CD4-positive, alpha-beta T cell treated with Interleukin-12 subunit alpha and Interleukin-12 subunit beta, for 1 hour (primary cell): ENCODE results near the gene PIP4K2B.

Source experiments
- DNase-seq: peaks from one replicate; pipeline ENCODE4 v3.0.0-alpha.2; 2020

The PIP4K2B gene

DNA sequence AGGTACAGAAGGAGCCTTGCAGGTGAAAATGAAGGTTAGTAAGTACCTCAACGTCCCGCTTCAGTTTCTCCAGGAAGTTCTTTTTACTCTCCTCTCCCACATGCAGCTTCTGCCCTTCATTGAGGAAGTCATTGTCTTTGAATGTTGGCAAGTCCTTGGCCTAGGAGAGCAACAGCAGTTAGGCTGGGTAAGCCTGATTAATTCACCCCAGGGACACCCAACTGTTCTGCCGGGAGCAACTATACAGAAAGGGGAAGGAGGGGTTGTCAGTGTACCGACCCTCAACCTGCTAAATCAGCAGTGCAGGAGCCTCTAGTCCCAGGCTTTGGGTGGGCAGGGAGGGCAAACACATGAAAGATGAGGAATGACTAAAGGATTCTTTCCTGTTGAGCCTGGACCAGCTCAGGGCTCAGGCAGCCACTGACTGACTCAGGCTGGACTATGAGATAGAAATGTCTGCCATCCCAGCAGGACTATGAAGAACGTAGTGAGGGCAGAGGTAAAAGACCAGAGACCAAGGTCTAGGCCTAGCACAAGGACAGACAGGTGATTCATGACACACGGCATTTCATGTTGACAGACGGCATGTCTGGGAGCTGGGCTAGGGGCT lies 21.6 kb downstream of the PIP4K2B start:
- DNase-seq, result no peak

DNA sequence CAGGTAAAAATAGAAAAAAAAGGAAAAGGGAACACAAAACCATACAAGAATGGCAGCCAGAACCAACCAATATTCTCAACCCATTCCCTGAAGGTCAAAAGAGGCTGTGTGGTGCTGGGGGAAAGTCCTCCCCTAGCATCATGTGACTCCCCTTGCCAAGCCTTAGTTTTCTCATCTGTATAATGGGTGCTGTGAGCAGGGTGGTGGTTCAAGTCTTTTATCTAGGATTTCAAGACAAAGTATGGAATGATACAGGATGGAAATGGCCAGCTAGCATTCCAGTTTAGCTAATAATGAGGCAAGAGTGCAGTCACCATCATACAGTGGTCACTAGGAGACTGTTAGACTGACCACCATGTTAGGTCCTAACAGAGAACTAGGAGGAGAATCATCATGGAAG lies 26.1 kb downstream of the PIP4K2B start:
- DNase-seq, result no peak

DNA sequence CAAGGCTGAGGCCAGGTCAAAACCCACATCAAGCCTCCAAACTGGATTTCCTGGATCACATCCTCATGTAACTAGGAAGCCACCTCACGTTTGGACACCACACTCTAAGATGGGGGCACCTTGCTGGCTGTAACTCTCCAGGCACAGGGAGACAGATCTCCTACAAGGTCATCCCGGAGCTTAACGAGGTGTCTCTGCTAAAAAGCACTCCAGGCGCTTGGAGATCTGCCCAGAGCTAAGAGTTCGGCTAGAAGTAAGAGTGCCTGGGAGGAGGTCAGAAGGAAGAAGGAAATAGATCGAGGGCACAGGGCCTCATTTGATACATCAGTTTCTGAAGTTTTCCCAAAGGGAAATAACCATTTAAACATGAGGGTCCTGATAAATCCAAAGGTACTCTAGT lies 30.9 kb downstream of the PIP4K2B start:
- no peak for DNase-seq

DNA sequence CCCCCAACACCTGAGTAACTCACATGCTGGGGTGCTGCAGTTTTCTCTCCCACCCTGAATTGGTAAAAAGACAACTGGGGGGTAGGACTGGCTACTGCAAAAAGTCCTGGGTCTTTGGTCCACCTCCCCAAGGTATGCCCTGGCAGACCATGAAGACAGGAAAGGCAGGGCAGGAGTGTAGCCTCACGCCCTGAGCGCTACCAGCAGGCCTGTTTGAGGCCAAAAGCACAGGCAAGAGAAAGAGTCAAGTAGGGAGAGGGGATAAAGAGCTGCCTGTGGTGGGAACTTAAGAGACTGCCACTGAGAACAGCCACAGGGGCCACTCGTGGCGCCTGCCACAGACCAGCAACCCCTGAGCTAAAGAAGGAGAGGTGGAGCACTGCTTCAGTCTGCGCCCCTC lies 33.0 kb downstream of the PIP4K2B start:
- no peak for DNase-seq

DNA sequence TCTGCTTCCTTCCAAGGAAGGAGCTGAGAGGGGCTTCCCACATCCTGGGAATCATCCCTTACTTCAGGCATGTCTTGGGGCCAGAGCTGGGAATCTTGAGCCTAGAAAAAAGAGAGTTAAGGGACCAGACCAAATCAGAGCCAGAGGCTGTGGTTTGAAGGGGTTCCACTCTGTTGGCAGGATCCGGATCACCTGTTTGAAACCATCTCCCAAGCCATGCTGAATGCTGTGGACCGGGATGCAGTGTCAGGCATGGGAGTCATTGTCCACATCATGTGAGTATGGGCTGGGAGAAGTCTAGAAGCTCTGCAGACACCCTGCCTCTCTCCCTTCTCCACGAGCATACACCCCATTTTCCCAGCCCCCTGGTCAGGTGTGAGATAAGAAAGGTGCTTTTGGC lies 37.1 kb downstream of the PIP4K2B start:
- DNase-seq, result no peak

DNA sequence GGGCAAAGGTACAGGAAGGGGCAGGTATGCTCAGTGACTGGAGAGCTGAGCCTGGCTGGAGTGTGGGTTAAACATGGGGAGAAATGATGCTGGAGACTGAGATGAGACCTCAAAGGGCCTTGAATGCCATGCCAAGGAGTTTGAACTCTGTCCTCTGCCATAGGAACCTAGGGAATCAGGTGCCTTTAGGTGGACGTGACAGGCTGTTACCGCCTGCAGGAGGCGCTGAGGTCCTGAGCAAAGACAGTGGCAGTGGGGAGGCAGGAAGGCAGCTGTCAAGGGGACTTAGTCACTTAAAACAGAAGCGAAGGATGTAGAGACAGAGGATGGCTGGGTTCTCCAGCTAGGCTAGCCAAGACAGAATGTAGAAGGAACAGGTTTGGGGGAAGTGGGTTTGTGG lies 37.7 kb downstream of the PIP4K2B start:
- no peak for DNase-seq

DNA sequence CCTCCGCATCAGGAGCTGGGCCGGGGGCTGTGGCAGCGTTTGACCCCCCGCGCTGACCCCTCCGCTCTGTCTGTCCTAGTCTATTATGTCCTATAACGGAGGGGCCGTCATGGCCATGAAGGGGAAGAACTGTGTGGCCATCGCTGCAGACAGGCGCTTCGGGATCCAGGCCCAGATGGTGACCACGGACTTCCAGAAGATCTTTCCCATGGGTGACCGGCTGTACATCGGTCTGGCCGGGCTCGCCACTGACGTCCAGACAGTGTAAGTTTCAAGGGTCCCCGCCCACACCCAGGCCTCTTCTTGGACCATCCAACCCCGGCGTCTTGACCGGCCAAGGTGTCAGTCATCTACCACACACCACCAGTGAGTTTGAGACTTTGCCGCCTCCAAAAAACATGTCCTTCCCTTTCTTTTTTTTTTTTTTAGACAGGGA lies 46.3 kb downstream of the PIP4K2B start:
- no peak for DNase-seq

DNA sequence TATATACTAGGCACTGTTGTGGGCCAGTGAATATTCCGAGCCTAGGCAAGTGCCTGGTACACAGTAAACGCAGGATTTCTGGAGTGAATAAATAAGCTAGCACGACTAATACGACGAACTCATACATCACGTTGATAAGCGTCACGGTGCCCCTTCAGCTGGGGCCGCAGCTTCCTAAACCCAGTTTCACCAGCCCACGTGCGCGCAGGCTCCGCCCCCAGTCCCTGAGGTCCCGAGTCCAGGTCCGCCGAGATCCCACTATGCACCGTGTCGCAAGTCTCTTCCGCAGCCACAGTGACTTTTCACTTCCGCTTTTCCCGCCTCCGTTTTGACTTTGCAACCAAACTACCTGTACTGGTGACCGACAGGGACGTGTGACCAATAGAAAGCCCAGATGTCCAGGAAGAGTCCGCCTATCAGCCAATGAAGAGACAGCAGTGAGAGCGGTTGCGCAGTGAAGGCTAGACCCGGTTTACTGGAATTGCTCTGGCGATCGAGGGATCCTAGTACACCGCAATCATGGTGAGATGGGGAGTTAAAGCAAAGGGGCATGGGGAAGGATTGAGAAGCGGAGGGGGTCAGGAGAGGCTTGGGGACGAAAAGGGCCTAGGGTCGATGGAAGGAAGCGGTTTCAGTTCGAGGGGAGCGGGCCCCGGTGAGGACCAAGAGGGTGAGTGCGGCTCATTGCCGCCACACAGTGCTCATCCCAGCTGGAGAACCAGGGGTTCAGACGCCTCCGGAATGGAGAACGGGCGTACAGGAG lies 46.9 kb downstream of the PIP4K2B start, which contains the start of gene PSMB3:
Gene PSMB3 (plus strand): TSS at position 434 of the 763 bp plus-strand sequence. CDS start 86 bp downstream, at position 520.
- DNase-seq, result peak; percentile 99

DNA sequence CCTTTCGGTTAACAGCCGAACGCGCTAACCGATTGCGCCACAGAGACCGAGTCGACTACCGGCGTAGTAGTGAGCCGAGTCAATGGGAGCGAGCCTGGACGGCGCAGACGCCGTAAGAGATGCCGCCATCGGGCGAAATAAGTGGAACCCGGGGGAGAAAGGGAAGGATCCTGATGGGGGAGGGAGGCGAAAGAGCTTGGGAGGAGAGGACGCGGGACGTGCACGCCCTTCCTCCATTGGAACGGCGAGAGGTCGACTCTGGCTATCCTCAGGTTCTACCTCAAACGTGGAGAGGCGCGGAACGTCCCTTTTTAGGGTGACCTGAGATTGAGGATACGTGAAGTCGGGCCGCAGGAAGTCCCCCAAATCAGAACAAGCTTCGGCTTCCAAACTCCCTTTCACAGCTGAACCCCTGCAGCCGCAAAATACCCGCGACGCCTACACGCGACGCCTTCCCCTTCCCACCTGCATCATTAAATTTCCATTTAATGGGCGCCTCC lies 47.5 kb downstream of the PIP4K2B start:
- peak; percentile 83 for DNase-seq

DNA sequence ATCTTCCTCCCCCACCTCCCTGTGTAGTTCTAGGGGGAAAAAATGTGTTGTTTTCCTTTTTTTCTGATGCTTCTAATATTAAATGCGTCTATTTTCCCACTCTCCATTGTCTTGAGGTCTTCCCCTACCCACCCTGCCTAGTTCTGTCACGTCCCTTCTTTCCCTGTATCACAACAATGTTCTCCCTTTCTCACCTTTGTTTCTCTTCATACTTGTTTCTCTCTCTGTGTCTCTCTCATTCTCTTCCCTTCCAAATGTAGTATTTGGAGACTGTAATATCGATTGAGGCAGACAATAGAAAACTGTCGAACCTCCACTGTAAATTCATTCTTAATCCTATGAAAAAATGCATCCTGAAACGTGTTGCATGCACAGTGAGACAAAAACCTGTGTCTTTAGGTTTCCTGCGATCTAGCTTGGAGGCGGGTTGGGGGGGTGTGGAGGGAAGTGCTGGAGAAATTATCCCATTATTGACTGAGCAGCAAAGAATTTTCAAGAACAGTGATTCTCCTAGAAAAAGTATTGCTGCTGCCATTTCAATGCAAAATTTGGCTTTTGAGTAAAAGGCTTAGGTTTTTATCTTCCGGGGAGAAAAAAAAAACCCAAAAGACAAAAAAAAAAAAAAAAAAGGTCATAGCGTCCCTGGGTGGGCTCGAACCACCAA lies 48.1 kb downstream of the PIP4K2B start:
- no peak for DNase-seq

DNA sequence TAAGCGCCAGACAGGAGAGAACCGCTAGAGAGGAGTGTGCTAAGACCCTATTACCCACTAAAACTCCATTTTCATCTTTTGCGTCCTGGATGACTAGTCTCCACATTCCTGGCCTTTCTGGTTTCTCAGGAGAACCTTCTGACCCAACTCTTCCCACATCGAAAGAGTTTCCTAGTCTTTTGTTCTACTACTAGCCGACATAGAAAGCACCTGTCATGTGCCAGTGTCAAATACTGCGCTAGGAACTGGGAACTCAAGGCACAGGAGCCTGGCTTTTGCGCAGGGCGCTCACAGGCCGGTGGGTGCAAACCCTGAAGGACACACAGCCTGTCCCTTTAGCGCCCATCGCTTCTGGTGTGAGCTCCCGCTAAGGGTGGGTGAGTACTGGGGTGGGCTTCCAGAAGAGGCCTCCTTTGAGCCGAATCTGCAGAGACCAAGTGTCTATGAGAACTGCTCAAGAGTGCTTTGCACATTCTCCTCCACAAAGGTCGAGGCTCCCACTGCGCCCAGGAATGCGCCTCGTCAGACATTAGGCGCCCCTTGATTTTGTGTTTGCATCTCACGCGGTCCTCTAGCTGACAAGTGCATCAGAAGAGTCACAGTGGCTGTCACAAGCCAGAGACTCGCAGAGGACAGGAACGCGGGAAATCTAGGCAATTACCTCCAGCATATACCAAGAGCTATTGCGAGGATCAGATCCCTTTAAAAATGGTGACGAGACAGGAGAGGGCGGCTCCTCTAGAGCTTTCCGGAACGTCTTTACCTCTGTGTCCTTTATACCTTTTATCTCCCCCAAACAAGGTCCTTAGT lies 48.8 kb downstream of the PIP4K2B start:
- no peak for DNase-seq

DNA sequence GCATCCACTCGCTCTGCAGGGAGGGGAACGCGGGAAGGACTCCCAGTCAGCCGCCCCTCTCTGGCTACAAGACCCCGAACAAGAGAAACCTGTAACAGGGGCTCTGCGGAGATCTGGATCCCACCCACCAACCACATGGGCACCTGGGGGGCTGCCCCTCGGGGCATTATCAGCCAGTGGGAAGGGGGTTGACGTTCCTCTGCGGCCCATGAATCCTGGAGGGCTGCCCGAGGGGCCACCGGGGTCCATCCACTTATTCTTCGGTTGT lies 49.4 kb downstream of the PIP4K2B start:
- no peak for DNase-seq

DNA sequence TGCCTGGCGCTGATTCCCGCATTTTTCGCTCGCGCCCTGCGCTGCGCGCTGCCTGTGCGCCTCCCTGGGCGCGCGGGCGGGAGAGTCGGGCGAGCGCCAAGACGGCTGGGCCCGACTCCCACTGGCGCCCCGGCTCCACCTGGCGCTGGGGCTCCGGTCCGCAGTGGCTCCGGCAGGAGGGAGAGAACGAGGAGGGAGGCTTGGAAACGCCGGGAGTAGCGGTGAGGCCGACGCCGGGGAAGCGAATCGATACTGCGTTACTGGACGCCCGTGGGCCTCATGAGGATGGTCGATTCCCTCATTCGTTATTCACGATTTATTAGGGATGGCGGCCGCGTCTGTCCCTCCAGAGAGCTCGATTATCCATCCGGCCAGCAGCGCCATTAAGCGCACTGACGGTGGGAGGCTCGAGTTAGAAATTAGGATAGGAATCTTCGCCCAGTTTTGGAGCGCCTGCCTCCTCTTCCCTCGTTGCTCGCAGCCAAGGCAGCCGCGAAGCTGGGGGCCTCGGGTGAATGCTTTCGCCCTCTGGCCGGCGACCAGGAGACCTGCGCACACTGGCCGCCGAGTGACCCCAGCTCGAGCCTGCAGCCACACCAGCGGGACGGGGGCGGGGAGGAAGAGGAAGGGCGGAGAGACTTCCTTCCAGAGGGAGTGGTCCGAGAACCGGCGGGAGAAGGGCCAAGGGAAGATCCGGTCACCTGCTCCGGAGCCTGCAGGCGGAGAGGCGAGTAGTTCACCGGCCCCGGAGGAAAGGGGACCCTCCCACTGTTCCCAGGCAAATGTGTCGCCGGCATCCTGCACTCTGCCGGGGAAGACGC lies 49.9 kb downstream of the PIP4K2B start:
- no peak for DNase-seq

DNA sequence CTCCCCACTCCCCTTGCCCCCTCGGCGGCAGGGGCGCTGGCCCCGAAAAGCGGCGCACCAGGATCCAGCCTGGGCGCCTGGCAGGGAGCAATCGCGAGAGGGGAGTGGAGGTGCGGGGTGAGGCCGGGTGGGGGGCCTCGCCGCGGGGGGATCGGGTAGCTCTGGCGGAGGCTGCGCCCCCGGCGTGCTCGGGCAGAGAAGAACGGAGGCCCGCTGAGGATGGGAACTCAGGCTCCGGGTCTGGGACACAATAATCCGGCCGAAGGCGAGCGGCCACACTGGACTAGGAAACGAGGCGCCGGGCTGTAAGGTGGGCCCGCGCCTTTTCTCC lies 50.5 kb downstream of the PIP4K2B start:
- no peak for DNase-seq

DNA sequence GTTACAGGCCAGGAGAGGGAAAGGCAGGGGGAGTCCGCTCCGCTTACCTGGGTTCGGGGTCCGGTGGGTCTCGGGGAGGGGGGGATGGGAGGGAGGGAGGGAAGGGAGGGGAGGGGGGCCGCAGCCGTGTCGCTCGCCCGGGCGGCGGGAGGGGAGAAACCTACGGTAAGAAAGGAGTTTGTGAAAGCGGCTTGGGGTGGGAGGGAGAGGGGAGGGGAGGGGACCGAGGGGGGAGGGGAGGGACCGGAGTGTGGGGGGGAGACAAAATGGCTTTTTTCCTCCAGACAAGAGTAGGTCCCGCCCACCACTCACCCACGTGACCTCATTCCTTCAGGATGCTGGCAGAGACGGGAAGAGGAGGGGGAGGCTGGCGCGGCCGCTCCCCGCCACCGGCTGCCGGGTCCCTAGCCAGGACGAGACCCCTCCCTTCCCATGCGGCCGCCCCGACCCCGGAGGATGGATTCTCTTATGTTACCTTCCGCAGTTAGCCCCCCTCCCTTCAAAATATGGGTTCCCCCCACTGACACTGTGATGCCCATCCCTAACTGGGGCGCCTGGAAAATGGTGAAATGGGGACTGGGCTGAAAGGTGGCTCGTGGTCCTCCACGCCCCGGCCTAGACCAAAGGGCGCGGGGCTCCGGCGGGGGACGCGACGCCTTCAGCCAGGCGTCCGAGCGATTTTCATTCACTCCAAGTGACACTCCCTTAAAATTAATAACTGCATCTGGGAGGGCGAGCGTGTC lies 51.0 kb downstream of the PIP4K2B start, which contains the start of gene PCGF2:
Gene PCGF2 (minus strand): TSS at position 188 of the 743 bp plus-strand sequence. CDS start 7,934 bp downstream, outside the sequence.
- DNase-seq, result no peak

DNA sequence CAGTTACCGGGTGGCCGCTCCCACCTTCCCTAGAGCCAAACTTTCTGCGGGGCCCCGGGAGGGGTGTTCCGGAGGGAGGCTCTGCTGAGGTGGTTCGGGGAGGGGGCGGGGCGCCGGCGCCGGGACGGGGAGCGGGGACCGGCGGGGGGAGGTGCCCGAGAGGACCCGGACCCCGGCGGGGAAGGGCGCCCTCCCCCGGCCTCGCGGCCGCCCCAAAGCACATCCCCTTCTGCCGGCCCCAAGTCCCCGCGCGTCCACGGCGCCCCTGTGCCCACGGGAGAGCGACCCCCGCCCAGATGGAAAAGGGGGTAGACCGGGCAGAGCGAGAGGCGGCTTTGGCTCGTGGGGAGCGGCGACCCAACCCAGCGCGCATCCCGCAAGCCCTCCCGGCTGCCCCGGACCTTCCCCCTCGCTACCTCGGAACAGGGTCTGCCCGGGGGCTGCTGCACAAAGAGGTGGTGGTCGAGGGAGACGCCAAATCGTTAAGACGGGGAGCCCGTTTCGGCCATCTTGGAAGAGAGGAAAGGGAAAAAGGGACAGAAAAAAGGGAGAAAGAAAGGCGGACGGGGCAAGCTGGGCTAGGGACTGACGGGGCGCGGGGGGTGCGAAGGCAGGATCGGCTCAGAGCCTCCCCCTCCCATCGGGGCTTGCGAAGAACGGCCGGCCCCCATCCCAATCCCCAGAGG lies 51.8 kb downstream of the PIP4K2B start:
- DNase-seq, result no peak

DNA sequence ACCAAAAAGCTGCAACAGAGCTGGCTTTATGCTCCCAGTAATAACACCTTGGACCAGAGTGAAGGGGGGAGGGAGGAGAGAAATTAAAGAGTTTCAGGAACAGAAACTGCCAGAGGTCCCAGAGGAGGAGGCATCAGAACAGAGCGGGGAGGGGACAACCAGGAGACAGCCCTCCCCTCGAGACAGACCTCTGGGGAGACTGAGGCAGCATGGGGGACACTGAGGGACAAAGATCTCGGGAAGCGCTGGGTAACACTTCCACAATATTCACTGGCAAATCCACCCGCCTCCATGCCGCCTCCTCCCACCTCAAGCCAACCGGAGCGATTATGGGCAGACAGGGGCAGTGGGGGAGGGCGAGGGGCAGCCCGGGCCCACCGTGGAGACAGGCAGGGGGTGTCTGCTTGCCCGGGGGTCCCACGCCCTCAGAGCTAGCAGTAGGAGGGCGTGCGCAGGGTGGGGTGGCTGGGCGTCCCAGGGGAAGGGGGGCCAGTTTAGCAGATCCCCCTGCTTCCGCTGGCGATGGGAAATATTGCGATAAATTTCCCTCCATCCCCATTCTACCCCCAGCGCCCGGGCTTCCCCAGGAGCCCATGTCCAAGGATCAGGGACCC lies 52.4 kb downstream of the PIP4K2B start:
- DNase-seq, result no peak

DNA sequence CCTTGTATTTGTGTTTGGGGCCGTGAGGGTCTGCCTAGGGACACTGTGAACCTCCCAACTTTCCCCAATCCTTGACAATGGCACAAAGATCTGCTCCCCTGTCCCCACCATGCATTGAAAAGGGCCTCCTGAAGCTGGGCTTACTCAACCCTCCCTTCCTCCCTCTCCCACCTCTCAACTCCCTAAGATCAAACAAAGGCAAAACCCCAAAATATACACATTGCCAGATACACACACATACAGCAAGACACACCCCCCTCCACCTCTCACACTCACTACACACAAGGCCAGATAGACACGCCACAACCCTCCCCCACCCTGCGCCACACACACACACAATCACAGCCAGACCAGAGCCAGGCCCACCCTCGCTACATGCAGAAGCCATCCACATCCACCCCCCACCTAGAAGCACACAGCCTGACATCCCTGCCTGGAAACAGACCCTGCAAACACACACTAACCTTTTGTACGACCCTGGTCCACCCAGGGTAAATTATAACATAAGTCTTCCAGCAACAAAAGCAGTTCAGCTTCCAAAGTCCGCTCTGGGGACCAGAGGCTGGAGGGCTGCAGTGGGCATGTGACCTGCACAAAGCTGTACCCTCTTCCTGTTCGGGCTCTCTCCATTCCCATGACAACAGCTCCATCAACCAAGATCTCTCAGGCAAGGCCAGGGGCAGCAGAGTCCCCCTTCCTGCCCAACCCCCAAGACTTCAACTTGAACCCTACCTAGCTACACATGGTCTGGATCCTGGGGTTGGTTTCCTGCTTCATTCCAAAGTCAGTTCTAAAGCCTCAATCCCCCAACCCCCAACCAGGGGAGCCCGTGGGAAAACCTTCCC lies 53.1 kb downstream of the PIP4K2B start:
- DNase-seq, result no peak

DNA sequence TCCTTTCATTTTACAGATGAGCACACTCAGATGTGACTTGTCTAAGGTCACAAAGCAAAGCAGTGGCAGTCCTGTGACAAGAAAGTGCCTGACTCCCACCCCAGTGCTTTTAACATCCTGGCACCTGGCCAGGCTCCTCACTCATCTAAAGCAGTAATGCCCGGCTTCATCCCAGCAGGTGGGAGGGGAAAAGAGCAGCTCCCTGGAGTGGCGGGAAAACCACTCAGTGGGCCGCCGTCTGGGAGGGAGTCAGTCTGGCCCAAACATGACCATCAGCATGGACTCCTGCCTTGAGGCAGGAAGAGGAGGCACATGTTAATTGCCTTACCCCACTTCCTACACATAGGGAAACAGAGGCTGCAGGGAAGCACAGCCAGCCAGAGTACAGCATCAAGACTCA lies 53.8 kb downstream of the PIP4K2B start:
- no peak for DNase-seq
